HG02763 (cell line): Measurements from ENCODE around the gene LCN9.
"Not testable (repeated sequence)": the region's sequence is repeated elsewhere in the genome, so short reads cannot be mapped to it uniquely, and the experiment has no call there.

Source experiments
- ATAC-seq: cut with Tn5 transposase; IDR thresholded peaks from one replicate; pipeline ENCODE4 v1.9.1; 2021; ENCODE audit warnings: mild to moderate bottlenecking, moderate library complexity; ENCODE audit not compliant: unreplicated experiment

Gene LCN9, protein sequence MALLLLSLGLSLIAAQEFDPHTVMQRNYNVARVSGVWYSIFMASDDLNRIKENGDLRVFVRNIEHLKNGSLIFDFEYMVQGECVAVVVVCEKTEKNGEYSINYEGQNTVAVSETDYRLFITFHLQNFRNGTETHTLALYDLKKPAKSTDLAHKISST

DNA sequence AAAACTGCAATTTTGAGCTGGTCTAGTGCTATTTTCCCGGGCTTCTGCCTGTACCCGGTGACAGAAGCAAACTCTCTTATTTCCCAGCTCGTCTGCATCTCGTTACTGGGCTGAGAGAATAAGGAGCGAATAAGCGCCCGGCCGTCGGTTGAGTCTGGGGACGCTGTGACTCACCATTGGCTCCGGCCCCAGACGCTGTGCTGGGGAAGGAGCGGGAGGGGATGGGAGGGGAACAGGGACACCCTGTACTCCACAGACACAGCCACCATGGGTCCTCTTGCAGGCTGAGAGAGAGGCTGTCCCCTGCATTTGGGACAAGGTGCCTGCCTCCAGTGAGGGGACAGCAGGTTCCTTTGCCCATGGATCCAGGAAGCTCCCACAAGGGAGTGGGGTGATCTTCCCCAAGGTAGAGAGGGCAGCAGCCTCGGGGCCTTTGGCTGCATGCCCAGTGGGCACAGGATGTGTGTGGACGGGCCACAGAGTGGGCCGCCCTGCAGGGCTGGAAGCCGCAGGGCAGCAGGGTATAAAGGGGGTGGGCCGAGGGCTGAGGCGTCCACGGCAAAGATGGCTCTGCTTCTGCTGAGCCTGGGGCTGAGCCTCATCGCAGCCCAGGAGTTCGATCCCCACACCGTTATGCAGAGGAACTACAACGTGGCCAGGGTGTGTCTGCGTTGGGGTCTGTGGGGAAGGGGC is at the start of gene LCN9:
TSS of gene LCN9 (plus strand) at position 552 of the 693 bp plus-strand sequence. CDS start at position 565, 13 bp downstream.
- no peak for ATAC-seq

DNA sequence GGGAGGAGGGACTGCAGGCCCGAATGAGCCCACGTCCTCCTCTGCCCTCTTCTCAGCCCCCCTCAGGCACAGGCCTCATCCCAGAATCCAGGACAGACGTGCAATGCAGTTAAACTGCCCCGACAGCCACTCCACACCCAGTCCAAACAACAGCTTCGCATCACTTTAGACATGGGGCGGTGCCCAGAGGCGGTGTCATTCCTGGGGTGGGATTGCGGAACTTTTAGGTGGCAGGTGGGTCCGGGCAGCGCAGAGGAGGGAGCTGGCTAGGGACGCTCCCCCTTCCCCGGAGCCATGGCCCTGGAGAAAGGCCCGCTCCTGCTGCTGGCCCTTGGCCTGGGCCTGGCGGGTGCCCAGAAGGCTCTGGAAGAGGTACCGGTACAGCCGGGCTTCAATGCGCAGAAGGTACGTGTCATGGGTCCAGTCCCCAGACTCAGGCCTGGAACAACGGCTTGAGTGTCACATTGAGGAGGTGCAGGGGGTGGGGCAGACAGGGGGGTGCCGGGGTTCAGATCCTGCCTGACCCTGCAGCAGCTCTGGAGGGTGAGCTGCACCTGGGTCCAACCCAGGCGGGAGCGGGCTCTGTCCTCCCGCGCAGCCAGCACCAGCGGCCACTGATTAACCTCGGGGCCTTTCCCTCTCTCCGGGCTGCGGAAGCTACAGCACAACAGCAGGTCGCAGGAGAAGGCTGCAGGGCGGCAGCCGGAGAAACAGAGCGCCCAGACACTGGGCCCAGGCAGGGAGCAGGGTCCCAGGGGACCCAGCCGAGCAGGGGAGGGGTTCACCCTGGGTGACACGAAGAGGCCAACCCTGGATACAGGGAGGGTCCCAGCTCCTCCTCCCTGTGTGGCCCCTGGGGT is 48.9 kb upstream of the LCN9 start:
- ATAC-seq, result no peak

DNA sequence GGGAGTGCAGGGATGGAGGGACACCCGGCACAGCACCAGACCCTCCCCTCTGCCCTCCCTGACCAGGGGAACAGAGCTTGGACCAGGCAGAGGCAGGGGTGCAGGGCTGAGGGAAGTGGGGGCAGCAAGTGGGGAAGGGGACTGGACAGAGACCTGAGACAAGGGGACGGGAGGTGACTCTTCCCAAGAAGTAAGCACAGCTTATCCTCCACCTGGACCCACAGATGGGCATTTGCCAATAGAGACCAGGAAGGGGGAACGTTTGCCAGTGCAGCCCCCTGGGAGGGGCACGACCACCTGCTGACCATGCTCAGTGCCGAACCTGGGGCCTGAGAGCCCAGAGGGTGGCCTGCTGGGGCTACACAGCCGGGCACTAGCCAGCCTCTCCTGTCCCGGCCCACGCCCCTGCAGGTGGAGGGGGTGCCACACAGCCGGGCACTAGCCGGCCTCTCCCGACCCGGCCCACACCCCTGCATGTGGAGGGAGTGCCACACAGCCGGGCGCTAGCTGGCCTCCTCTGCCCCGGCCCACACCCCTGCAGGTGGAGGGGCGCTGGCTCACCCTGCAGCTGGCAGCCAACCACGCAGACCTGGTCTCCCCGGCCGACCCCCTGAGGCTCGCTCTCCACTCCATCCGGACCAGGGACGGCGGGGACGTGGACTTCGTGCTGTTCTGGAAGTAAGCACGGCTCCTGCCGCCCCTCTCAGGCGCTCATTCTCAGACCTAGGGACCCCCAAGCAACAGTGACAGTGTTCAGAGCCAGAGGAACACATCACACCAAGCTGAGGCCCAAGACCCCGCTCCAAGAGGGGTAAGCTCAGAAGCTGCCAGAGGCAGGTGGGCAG is 48.1 kb upstream of the LCN9 start:
- ATAC-seq, result no peak

DNA sequence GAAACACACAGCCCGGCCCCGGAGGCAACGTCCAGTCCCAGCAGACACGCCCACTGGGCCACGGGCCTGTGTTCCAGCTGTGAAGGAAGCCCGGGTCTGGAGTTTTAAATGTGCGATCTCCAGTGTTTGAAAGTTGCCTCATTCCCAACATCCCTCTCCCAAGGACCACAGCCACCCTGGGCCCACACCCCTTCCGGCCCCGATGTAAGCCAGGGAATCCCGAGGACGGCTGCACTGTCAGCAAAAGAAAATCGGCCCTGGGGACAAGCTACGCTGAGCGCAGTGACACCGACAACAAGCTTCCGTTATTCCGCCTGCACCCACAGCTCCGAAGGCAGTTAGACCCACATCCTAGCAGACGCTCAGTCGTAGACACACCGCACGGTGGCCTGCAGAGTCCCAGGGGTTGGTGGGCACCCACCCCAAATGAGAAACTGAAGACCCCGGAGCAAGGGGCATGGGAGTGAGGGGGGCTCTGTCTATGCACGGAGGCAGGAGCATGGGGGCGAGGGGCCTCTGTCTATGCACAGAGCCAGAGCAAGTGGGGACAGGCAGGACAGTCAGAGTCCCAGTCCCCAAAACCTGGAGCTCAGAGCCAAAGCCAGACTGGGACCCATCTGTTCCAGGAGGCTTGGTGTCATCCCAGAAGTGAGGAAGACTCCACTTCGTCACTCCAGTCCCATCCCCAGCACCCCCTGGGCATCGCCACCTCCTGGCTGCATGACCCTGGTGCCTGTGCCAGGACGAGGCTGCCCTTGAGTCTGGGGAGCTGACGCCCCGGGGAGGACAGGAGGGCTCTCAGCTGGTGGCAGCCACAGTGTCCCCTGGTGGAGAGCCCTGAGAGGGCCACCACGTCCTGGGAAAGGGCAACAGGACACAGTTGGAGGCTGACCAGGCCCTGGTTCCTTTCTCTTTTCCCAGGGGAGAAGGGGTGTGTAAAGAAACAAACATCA is 47.2 kb upstream of the LCN9 start:
- ATAC-seq, result no peak

DNA sequence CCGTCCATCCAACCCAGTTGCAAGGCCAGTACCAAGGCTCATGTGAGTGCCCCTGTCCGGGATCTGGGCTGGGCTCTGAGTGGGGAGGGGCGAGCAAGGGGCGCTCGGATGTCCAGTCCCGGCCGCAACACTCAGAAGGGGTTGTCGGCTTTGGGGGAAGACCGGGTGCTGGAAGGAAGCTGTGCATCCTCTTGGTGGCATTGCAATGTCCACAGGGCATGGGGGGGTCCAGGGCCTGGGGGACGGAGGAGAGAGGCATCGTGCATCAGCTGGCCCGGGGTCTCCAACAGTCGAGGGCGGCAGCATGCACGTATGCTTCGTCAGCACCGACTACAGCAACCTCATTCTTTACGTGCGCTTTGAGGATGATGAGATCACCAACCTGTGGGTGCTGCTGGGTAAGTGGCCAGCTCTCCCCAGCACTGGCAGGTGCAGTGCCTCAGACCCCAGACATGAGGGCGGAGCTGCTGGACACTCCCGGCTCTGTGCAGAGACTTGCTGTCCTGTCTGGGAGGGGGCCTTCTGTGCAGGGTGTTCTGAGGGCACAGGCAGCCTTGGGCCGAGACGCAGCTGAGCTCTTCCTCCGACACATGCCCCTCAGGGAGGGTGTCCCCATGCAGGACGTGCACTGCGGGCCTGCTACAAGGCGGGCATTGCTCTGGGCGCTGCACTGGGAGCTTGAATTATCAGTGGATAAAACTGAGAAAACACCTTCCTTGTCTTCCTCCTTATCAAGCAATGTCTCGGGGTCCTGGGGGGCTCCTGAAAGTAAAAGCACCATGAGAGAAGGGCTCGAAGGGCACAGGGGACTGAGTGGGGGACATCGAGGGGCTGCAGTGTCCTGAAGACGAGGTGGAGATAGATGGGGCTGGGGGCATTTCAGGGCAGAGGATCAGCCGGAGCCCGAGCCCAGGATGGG is 46.2 kb upstream of the LCN9 start:
- ATAC-seq, result no peak

DNA sequence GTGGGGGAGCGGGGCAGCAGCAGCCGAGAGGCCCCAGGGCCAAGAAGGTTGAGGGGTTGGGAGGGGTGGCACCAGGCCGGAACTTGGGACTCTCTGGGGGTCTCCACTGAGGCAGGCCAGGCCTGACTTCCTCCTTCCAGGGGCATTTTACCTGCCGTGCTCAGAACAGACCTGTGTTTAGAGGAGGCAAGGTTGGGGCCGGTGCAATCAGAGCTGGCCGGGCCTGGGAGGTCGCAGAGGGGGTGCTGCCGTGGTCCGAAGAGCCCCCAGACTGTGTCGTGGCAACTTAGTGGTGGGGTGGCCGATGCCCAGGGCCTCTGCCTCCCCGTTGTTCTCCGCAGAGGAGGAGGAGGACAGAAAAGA is 45.6 kb upstream of the LCN9 start:
- no peak for ATAC-seq

DNA sequence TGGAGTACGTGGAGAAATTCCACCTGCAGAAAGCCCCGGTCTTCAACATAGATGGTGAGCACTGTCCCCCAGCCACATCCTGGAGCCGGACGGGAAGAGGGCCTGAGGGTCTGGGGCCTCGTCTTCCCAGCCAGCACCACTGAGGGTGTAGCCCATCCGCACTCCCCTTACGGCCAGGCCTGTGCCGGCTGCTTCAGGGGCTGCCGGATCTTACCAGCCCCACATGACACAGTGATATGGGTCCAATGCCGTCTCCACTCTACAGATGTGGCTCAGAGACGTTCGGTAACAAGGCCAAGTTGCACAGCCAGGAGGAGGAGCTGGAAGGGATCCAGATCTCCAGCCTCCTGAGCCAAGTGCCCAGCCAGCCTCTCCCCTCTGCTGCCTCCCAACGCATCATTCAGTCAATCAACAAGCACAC is 45.1 kb upstream of the LCN9 start:
- ATAC-seq, result no peak

DNA sequence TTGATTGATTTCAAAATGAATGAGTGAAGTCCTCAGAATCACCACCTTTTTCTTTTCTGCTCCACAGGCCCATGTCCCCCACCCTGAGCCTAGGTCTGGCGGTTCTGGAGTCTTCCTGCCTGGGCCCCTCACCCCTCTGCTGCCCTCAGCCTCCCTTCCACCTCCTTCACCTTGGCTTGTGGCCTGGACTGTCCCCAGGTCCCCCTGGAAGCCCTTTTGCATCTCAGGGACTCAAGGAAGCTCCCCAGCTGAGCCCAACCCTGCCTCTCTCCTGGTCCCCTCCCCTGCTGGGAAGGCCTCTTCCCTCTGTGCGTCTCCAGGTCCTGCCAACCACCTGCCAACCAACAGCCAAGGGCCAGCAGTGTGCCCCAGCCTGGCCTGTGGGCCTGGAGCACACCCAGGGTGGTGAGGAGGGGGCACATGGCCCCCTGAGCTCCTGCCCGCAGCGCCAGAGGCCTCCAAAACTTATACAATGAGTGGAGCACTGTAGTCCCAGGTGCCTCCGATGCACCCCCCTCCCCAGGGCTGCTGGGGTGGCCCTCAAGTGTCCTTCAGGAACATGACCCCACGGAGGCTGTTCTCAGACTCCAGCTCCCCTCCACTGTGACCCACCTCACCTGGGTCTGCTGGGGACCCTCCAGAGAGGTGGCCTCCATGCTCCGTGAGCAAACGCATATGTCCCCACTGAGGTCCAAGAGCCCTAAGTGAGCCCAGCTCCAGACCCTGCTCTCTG is 44.1 kb upstream of the LCN9 start:
- ATAC-seq, result no peak

DNA sequence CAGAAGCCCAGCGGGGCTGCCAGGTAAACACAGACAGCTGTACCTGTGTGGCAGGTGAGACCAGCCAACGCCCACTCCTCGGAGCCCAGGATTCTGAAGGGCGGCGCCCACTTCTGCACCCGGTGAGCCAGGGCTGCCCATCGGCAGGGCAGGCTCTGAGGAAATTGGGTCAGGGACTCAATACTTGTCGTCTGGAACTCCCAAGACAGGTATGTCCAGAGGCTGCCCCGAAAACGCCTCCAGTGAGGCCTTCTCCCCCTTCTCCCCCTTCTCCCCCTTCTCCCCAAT is 43.6 kb upstream of the LCN9 start:
- no peak for ATAC-seq

DNA sequence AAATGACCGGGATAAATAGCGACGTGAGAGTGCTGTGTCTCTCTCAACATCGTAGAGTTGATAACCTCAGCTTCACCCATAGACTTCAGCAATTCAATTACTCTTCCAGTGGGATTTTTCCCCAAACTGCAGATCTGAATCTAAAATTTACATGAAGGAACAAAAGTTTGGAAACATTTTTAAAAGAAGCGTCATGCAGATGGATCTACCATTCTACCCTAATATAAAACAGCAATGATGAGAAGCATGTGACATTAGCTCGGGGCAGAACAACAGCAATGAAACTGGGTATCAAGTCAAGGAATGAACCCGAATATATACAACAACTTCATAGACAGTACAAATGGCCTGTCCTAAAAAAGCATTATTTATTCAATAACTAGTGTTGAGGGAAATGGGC is 42.6 kb upstream of the LCN9 start:
- ATAC-seq, result no peak

DNA sequence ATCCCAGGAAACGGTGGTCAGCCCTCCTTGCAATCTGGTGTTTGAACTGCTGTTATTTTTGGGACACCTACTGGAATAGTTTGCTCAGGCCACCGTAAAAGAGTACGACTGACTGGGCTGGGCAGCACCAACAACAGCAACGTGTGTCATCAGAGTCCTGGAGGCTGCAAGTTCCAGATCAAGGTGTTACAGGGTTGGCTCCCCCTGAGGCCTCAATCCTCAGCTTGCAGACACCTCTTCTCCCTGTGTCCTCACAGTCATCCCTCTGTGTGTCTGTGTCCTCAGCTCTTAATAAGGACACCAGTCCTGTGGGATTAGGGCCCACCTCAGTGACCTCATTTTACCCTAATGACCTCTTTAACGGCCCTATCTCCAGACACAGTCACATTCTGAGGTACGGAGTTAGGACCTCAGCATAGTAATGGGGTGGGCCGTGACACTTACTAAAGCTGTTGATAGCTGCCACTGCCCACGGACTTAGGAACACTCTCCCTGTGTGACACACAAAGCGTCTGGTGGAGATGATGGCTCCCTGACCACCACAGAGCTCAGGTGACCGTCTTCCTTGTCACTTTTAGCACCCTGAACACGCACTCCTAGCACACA is 40.6 kb upstream of the LCN9 start:
- no peak for ATAC-seq

DNA sequence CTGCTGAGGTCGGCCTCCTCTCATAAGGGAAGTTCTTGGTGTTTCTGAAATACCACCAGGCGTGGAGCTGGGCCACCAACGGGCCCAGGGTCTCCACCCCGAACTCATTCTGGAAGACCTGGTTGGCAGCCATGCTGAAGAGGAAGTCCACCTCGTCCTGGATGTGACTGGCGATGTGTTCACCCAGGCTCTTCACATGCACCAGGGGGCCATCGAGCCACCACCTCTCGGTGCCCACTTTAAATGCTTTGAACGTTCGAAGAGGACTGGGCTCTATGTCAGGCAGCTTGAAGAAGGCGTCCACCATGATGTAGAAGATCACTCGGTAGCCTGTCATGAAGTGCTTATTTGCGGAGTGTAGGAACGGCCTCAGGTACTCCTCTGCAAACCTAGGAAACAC is 38.8 kb upstream of the LCN9 start:
- no peak for ATAC-seq

DNA sequence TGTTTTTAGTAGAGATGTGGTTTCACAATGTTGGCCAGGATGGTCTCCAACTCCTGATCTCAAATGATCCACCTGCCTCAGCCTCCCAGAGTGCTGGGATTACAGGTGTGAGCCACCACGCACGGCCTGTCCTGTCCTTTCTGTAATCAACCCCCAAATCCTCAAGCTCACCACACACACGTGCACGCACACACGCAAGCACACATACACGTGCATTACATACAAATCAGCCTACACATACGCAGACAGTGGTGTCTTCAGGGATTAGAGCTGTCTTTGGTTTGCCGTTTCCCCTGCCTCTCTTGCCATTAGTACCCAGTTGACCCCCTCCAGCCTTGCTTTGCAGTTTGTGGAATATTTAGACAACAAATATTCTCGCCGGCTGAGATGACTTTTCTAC is 30.3 kb upstream of the LCN9 start:
- no peak for ATAC-seq

DNA sequence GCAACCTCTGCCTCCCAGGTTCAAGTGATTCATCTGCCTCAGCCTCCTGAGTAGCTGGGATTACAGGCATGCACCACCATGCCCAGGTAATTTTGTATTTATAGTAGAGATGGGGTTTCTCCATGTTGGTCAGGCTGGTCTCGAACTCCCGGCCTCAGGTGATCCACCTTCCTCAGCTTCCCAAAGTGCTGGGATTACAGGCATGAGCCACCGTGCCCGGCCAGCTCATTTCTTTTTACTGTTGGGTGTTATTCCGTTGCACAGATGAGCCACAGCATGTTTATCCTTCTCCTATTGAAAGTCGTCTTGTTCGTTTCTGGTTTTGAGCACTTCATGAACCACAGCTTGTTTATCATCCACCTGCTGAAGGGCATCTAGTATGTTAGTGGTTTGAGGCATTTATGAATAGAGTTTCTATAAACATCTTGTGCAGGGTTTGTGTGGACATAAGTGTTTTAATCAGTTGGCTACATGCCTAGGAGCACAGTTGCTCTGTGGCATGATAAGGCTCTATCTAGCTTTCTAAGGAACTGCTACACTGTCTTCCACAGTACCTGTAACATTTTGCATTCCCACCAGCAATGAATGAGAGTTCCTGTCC is 26.1 kb upstream of the LCN9 start:
- not testable (repeated sequence) for ATAC-seq

DNA sequence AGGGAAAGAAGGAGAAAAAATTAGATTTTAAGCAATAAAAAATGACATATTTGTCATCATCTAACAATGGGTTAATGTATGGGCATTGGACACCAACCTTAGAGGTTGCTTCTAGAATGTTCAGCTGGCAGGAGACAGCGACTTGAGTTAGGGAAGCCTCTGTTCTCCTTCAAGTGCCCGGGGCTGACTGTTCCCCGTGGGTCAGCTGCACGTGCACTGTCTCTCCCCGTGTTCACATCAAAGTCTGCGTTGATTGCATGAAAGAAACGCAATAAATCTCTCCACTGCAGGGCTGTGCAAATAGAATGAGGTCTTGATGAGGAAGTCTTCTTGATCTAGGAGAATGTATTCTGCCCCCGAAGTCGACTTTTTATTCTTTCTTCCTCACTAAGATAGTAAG is 23.9 kb upstream of the LCN9 start, which contains the start of gene GLT6D1:
TSS of gene GLT6D1 (minus strand) at position 345 of the 400 bp plus-strand sequence. CDS start 353 bp downstream, outside the sequence.
- no peak for ATAC-seq

DNA sequence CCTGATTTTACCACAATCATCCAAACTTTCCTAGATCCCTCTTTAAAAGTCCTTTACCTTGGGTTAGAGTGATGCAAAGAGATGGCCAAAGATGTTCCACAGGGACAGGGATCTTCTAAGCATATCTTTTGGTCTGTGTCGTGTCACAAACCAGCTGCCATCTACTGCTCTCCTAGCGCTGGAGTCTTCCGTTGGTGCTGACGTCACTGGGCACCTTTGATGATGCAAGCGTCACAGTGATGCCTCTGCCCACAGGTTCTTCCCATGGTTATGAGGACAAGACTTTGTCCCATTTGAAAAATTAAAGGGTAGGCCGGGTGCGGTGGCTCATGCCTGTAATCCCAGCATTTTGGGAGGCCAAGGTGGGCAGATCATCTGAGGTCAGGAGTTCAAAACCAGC is 22.1 kb upstream of the LCN9 start:
- ATAC-seq, result no peak

DNA sequence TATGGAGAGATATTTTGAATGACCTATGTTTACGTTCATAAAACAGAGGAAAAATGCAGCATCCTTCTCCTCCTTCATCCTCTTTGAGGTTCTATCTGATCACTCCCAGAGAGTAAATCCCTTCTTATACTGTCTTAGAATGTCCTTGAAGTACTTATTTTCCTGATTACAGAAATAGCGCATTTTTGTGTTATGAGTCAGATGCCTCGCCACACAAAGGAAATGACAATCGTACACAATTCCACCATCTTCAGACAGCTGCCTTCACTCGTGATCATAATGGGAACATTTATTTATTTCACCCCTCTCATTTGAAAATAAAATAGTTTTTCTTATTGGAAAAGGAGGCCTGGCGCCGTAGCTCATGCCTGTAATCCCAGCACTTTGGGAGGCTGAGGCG is 21.4 kb upstream of the LCN9 start:
- no peak for ATAC-seq
